ENCODE data around the gene RHOXF2. TPM values are rescaled to one million over a fixed set of nuclear protein-coding genes. Genes with fewer than 3 reads are reported as not detected.
"Not testable (repeated sequence)": the region's sequence is repeated elsewhere in the genome, so short reads cannot be mapped to it uniquely, and the experiment has no call there.

Gene RHOXF2, protein sequence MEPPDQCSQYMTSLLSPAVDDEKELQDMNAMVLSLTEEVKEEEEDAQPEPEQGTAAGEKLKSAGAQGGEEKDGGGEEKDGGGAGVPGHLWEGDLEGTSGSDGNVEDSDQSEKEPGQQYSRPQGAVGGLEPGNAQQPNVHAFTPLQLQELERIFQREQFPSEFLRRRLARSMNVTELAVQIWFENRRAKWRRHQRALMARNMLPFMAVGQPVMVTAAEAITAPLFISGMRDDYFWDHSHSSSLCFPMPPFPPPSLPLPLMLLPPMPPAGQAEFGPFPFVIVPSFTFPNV
- total RNA-seq (not detected), polyA plus RNA-seq (ENCODE audit: insufficient read length in 2 of 2) (under 1 TPM in 1 of 2 donors, not detected in 1; 0.09 TPM)
- long read RNA-seq, donor 1 = 0 reads
- long read RNA-seq, donor 2 = 0 reads
- long read RNA-seq, donor 3 = 0 reads
- long read RNA-seq, donor 4 = 0 reads

- not testable (repeated sequence) for H3K9me3 ChIP-seq (ENCODE audit: control insufficient read depth, insufficient read depth, low read length); H3K27me3 ChIP-seq (ENCODE audit: control insufficient read depth, insufficient read depth, low read length); H3K27ac ChIP-seq (ENCODE audit: low read depth, low read length); DNase-seq (ENCODE audit: low read depth in 4 of 6, low spot score in 6 of 6); H3K36me3 ChIP-seq (ENCODE audit: control insufficient read depth, insufficient read depth, low read length); H3K4me1 ChIP-seq (ENCODE audit: control insufficient read depth, insufficient read depth, low read length); H3K4me3 ChIP-seq (ENCODE audit: low read depth, low read length)
- no CpG with 5 or more reads among the region's 15 CpGs for WGBS (ENCODE audit: insufficient coverage)
Measured at GRCh38 chrX:120158313-120158712, at the start of gene RHOXF2. Gene RHOXF2 (plus strand): TSS chrX:120158613. CDS start chrX:120158751, 138 bp downstream.

DNA sequence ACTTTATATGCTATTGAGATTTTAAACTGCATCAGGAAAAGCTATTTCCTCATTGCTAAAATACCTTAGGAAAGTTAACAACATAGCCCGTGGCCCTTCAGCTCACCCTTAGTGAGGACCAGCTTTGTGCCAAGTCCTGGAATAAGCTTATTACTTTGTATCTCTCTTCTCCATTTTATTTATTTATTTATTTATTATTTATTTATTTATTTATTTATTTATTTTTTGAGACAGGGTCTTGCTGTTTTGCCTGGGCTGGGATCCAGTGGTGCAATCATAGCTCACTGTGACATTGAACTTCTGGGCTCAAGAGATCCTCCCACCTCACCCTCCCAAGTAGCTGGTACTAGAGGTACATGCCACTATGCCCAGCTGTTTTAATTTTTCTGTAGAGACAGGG, 49.0 kb upstream of the RHOXF2 start:
- no peaks in the 10 kb centered on the region for H3K4me1 ChIP-seq (ENCODE audit: control insufficient read depth, insufficient read depth, low read length)
- H3K4me3 ChIP-seq (ENCODE audit: low read depth, low read length) = no peak overlapping the region
- DNase-seq (ENCODE audit: low read depth in 4 of 6, low spot score in 6 of 6) = no peak
- H3K9me3 ChIP-seq (ENCODE audit: control insufficient read depth, insufficient read depth, low read length) = no peaks in the 10 kb centered on the region
- H3K27ac ChIP-seq (ENCODE audit: low read depth, low read length) = no peak overlapping the region
- WGBS (ENCODE audit: insufficient coverage) = no CpG with 5 or more reads among the region's 1 CpG
- no peaks in the 10 kb centered on the region for H3K27me3 ChIP-seq (ENCODE audit: control insufficient read depth, insufficient read depth, low read length)
- no peaks in the 10 kb centered on the region for H3K36me3 ChIP-seq (ENCODE audit: control insufficient read depth, insufficient read depth, low read length)

DNA sequence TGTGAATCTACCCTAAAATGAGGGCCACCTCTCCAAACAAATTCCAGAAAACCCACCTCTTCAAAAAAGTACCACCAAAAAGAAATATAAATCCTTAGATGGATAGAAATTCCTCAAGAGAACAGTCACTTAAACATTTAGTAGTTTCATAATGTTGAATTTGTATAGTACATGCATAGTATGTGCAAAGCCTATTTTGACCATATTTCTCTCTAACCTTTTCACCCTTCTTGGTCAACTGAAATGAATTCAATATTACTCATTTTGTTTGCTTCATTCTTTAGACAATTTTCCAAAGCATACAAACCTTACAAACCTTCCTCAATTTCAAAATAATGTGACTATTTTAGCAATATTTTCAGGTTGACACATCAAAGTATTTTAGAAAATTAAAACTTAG, 46.8 kb upstream of the RHOXF2 start:
- Histone ChIP-seq H3K27me3 (ENCODE audit: control insufficient read depth, insufficient read depth, low read length) (no peaks in the 10 kb centered on the region), H3K27ac (ENCODE audit: low read depth, low read length) (no peak overlapping the region), H3K9me3 (ENCODE audit: control insufficient read depth, insufficient read depth, low read length) (no peaks in the 10 kb centered on the region), H3K4me1 (ENCODE audit: control insufficient read depth, insufficient read depth, low read length) (no peaks in the 10 kb centered on the region), H3K4me3 (ENCODE audit: low read depth, low read length) (no peak overlapping the region), H3K36me3 (ENCODE audit: control insufficient read depth, insufficient read depth, low read length) (peaks cover 5% of the 10 kb centered on the region)
- DNase-seq (ENCODE audit: low read depth in 4 of 6, low spot score in 6 of 6) = no peak

DNA sequence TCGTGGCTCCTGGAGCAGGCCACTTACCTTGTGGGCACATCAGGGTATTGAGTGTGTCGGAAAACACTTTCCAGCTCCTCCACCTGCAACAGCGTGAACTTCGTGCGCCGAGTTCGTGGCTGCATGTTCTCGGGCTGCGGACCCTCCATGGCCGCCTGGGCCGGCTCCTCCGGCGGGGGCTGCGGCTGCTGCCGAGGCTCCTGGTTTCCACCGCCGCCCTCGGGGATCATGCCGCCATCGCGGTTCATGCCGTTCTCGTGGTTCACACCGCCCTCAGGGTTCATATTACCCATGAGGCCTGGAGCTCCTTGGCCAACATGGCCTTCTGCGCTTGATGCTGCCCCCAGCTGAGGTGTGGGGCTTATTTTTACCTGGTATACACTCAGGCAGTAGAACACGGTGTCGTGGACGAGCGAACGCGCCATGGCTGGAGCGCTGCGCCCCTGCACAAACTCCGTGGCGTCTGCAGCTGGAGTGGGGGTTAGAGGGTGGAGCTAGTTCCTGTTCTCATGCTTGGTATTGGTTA, 42.9 kb upstream of the RHOXF2 start, which contains the start of gene RHOXF1:
Gene RHOXF1 (minus strand): TSS at position 476 of the 526 bp plus-strand sequence. CDS start 51 bp downstream, at position 425.
- 82% methylated on average over 35 of the region's 35 CpGs for WGBS (ENCODE audit: insufficient coverage)
- no peak within 1 kb of the TSS for H3K27ac ChIP-seq (ENCODE audit: low read depth, low read length)

DNA sequence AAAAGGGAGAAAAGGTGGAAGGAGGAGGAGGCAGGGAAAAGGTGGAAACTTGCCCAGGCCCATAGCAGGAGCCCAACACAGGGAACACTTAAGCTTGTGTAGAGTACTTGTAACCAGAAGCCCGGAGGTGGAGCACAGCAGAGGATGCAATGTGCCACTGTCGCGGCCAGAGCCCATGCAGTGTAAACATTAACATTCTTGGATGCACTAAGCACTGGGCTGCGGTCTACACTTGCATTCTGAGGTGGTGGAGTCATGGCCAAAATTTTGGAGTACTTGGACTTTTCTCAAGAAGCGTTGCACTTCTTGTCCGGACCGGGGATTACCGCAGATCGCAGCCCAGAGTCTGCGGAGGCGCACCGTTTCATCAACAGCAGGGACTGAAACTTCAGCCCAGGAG, 38.2 kb upstream of the RHOXF2 start:
- H3K27ac ChIP-seq (ENCODE audit: low read depth, low read length) = no peak overlapping the region
- WGBS (ENCODE audit: insufficient coverage) = 83% methylated on average over 12 of the region's 12 CpGs
- no peak overlapping the region for H3K4me3 ChIP-seq (ENCODE audit: low read depth, low read length)
- no peak for DNase-seq (ENCODE audit: low read depth in 4 of 6, low spot score in 6 of 6)
- H3K9me3 ChIP-seq (ENCODE audit: control insufficient read depth, insufficient read depth, low read length) = no peaks in the 10 kb centered on the region
- no peaks in the 10 kb centered on the region for H3K4me1 ChIP-seq (ENCODE audit: control insufficient read depth, insufficient read depth, low read length)
- H3K36me3 ChIP-seq (ENCODE audit: control insufficient read depth, insufficient read depth, low read length) = peaks cover 5% of the 10 kb centered on the region
- no peaks in the 10 kb centered on the region for H3K27me3 ChIP-seq (ENCODE audit: control insufficient read depth, insufficient read depth, low read length)

More for the DNA sequence above, 42.9 kb upstream of the RHOXF2 start, which contains the start of gene RHOXF1:
- peaks cover 5% of the 10 kb centered on the region for H3K36me3 ChIP-seq (ENCODE audit: control insufficient read depth, insufficient read depth, low read length)
- H3K4me3 ChIP-seq (ENCODE audit: low read depth, low read length) = no peak within 1 kb of the TSS
- H3K27me3 ChIP-seq (ENCODE audit: control insufficient read depth, insufficient read depth, low read length) = no peaks in the 10 kb centered on the region
- H3K4me1 ChIP-seq (ENCODE audit: control insufficient read depth, insufficient read depth, low read length) = no peaks in the 10 kb centered on the region
- no peaks in the 10 kb centered on the region for H3K9me3 ChIP-seq (ENCODE audit: control insufficient read depth, insufficient read depth, low read length)
- DNase-seq (ENCODE audit: low read depth in 4 of 6, low spot score in 6 of 6) = no peak

GRCh38 chrX:120125444-120125843, 33.0 kb upstream of the RHOXF2 start:
- 79% methylated on average over 3 of the region's 3 CpGs for WGBS (ENCODE audit: insufficient coverage)
- Histone ChIP-seq H3K36me3 (ENCODE audit: control insufficient read depth, insufficient read depth, low read length) (no peaks in the 10 kb centered on the region), H3K9me3 (ENCODE audit: control insufficient read depth, insufficient read depth, low read length) (no peaks in the 10 kb centered on the region), H3K27ac (ENCODE audit: low read depth, low read length) (no peak overlapping the region), H3K4me1 (ENCODE audit: control insufficient read depth, insufficient read depth, low read length) (no peaks in the 10 kb centered on the region), H3K4me3 (ENCODE audit: low read depth, low read length) (no peak overlapping the region), H3K27me3 (ENCODE audit: control insufficient read depth, insufficient read depth, low read length) (no peaks in the 10 kb centered on the region)
- no peak for DNase-seq (ENCODE audit: low read depth in 4 of 6, low spot score in 6 of 6)

- WGBS (ENCODE audit: insufficient coverage) = 64% methylated on average over 4 of the region's 5 CpGs
- not testable (repeated sequence) for H3K27me3 ChIP-seq (ENCODE audit: control insufficient read depth, insufficient read depth, low read length); H3K36me3 ChIP-seq (ENCODE audit: control insufficient read depth, insufficient read depth, low read length); H3K27ac ChIP-seq (ENCODE audit: low read depth, low read length); H3K4me1 ChIP-seq (ENCODE audit: control insufficient read depth, insufficient read depth, low read length); DNase-seq (ENCODE audit: low read depth in 4 of 6, low spot score in 6 of 6); H3K9me3 ChIP-seq (ENCODE audit: control insufficient read depth, insufficient read depth, low read length); H3K4me3 ChIP-seq (ENCODE audit: low read depth, low read length)
Measured at GRCh38 chrX:120128306-120128846, 30.0 kb upstream of the RHOXF2 start.

- Histone ChIP-seq H3K4me1 (ENCODE audit: control insufficient read depth, insufficient read depth, low read length) (no peaks in the 10 kb centered on the region), H3K27me3 (ENCODE audit: control insufficient read depth, insufficient read depth, low read length) (no peaks in the 10 kb centered on the region), H3K27ac (ENCODE audit: low read depth, low read length) (no peak overlapping the region), H3K36me3 (ENCODE audit: control insufficient read depth, insufficient read depth, low read length) (no peaks in the 10 kb centered on the region), H3K9me3 (ENCODE audit: control insufficient read depth, insufficient read depth, low read length) (no peaks in the 10 kb centered on the region), H3K4me3 (ENCODE audit: low read depth, low read length) (no peak overlapping the region)
- DNase-seq (ENCODE audit: low read depth in 4 of 6, low spot score in 6 of 6) = no peak
- WGBS (ENCODE audit: insufficient coverage) = 67% methylated on average over 5 of the region's 6 CpGs
Measured at GRCh38 chrX:120136128-120136527, 22.3 kb upstream of the RHOXF2 start.

DNA sequence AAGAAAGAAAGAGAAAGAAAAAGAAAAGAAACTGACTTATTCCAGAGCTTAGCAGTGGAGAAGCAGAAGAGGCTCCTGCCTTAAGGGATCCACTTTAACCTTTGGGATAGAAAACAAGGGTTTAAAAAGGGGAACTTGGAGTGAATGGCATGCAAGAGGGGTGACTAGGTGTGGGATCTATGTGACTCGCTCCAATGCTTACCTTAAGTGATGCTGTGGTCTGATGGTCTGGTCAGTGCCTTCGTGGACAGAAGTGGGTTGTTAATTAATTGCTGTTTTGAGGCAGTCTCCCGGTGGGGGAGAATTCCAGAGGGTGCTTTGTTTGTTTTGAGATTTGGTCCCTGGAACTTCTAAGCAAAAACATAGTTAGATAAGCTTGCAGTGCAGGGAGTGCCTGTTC, 21.6 kb upstream of the RHOXF2 start:
- DNase-seq (ENCODE audit: low read depth in 4 of 6, low spot score in 6 of 6) = no peak

DNA sequence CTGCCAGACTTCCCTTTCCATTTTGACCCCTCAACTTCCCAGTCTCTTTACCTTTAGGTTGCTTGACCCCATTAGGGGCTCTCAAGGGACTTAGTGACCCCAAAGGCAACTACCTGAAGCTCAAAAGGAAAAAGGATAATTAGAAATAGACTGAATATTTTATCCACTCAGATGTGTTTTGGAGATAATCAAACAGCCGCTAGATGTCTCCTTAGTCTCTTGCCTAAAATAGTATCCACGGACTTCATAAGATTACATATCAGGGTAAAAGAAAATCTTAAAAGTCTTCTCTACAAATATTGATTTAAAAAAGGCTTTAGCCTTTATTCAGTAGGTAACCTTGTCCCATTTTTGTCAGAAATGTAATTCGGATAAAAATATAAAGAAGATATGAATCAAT, 21.0 kb upstream of the RHOXF2 start:
- no peak for DNase-seq (ENCODE audit: low read depth in 4 of 6, low spot score in 6 of 6)
- WGBS (ENCODE audit: insufficient coverage) = 80% methylated on average over 1 of the region's 3 CpGs
- Histone ChIP-seq H3K9me3 (ENCODE audit: control insufficient read depth, insufficient read depth, low read length) (no peaks in the 10 kb centered on the region), H3K36me3 (ENCODE audit: control insufficient read depth, insufficient read depth, low read length) (no peaks in the 10 kb centered on the region), H3K4me1 (ENCODE audit: control insufficient read depth, insufficient read depth, low read length) (no peaks in the 10 kb centered on the region), H3K27ac (ENCODE audit: low read depth, low read length) (no peak overlapping the region), H3K27me3 (ENCODE audit: control insufficient read depth, insufficient read depth, low read length) (no peaks in the 10 kb centered on the region), H3K4me3 (ENCODE audit: low read depth, low read length) (no peak overlapping the region)

More for the DNA sequence above, 21.6 kb upstream of the RHOXF2 start:
- 45% methylated on average over 3 of the region's 3 CpGs for WGBS (ENCODE audit: insufficient coverage)
- H3K9me3 ChIP-seq (ENCODE audit: control insufficient read depth, insufficient read depth, low read length) = no peaks in the 10 kb centered on the region
- H3K4me1 ChIP-seq (ENCODE audit: control insufficient read depth, insufficient read depth, low read length) = no peaks in the 10 kb centered on the region
- H3K36me3 ChIP-seq (ENCODE audit: control insufficient read depth, insufficient read depth, low read length) = no peaks in the 10 kb centered on the region
- no peak overlapping the region for H3K27ac ChIP-seq (ENCODE audit: low read depth, low read length)
- no peaks in the 10 kb centered on the region for H3K27me3 ChIP-seq (ENCODE audit: control insufficient read depth, insufficient read depth, low read length)
- no peak overlapping the region for H3K4me3 ChIP-seq (ENCODE audit: low read depth, low read length)

Measured in spinal cord (tissue), 10 donors.